SK-N-SH treated with all-trans-retinoic acid at 6 μM for 48 hours (cell line): ENCODE results near the gene PERCC1.

Experiments used
- ATAC-seq: fragments of 200-7000 bp; cut with Tn5 transposase; 3 replicates; pipeline ENCODE4 v1.9.1; 2020; ENCODE audit warnings: mild to moderate bottlenecking, moderate library complexity
- ARNTL ChIP-seq: fragments of 450-650 bp; formaldehyde crosslinking; IDR thresholded peaks from 2 replicates; pipeline ENCODE4 v1.5.0; 2020; ENCODE audit warnings: low read depth, mild to moderate bottlenecking, moderate library complexity, borderline replicate concordance
- BACH2 ChIP-seq: fragments of 250-450 bp; sonication (Bioruptor Pico); IDR thresholded peaks from 2 replicates; pipeline ENCODE4 v1.9.0; 2021; ENCODE audit warnings: mild to moderate bottlenecking, borderline replicate concordance
- CREB5 ChIP-seq: fragments of 250-450 bp; sonication (Bioruptor Pico); IDR thresholded peaks from 2 replicates; pipeline ENCODE4 v1.5.1; 2020; ENCODE audit warnings: low read depth, mild to moderate bottlenecking, moderate library complexity
- CSDC2 ChIP-seq: fragments of 250-450 bp; sonication (Bioruptor Pico); IDR thresholded peaks from 2 replicates; pipeline ENCODE4 v1.5.0; 2020; ENCODE audit warnings: mild to moderate bottlenecking, moderate library complexity
- CSRNP3 ChIP-seq: fragments of 250-450 bp; sonication (Bioruptor Pico); IDR thresholded peaks from 2 replicates; pipeline ENCODE4 v1.5.1; 2021; ENCODE audit warnings: mild to moderate bottlenecking, moderate library complexity
- ESRRG ChIP-seq: fragments of 250-450 bp; sonication (Bioruptor Pico); IDR thresholded peaks from 2 replicates; pipeline ENCODE4 v1.6.1; 2021; ENCODE audit warnings: mild to moderate bottlenecking
- GLIS3 ChIP-seq: fragments of 250-450 bp; sonication (Bioruptor Pico); IDR thresholded peaks from 2 replicates; pipeline ENCODE4 v1.5.0; 2020; ENCODE audit warnings: mild to moderate bottlenecking, moderate library complexity
- ISL1 ChIP-seq: fragments of 250-450 bp; sonication (Bioruptor Pico); IDR thresholded peaks from 2 replicates; pipeline ENCODE4 v2.1.2; 2022; ENCODE audit warnings: mild to moderate bottlenecking, moderate library complexity
- PATZ1 ChIP-seq: fragments of 250-450 bp; sonication (Bioruptor Pico); IDR thresholded peaks from 2 replicates; pipeline ENCODE4 v1.8.0; 2020; ENCODE audit warnings: mild to moderate bottlenecking, moderate library complexity, borderline replicate concordance
- POU6F1 ChIP-seq: fragments of 250-450 bp; sonication (Bioruptor Pico); IDR thresholded peaks from 2 replicates; pipeline ENCODE4 v1.8.0; 2021; ENCODE audit warnings: low read depth, mild to moderate bottlenecking, moderate library complexity, borderline replicate concordance
- PPARA ChIP-seq: fragments of 250-450 bp; sonication (Bioruptor Pico); IDR thresholded peaks from 2 replicates; pipeline ENCODE4 v1.5.0; 2020; ENCODE audit warnings: mild to moderate bottlenecking, borderline replicate concordance
- RARB ChIP-seq: fragments of 250-450 bp; sonication (Bioruptor Pico); IDR thresholded peaks from 2 replicates; pipeline ENCODE4 v1.8.0; 2021; ENCODE audit warnings: mild to moderate bottlenecking, moderate library complexity
- SNAI2 ChIP-seq: fragments of 250-450 bp; sonication (Bioruptor Pico); IDR thresholded peaks from 2 replicates; pipeline ENCODE4 v1.5.0; 2020; ENCODE audit warnings: mild to moderate bottlenecking, moderate library complexity
- TOX ChIP-seq: fragments of 250-450 bp; sonication (Bioruptor Pico); IDR thresholded peaks from 2 replicates; pipeline ENCODE4 v1.8.0; 2021; ENCODE audit warnings: mild to moderate bottlenecking, moderate library complexity, borderline replicate concordance
- TSHZ2 ChIP-seq: fragments of 250-450 bp; sonication (Bioruptor Pico); IDR thresholded peaks from 2 replicates; pipeline ENCODE4 v1.5.0; 2020; ENCODE audit warnings: mild to moderate bottlenecking, moderate library complexity
- ZC3H10 ChIP-seq: fragments of 250-450 bp; sonication (Bioruptor Pico); IDR thresholded peaks from 2 replicates; pipeline ENCODE4 v1.5.1; 2021; ENCODE audit warnings: mild to moderate bottlenecking, moderate library complexity
- ZFP30 ChIP-seq: fragments of 450-650 bp; formaldehyde crosslinking; IDR thresholded peaks from 2 replicates; pipeline ENCODE4 v1.5.0; 2022; ENCODE audit warnings: mild to moderate bottlenecking, moderate library complexity
- ZNF565 ChIP-seq: fragments of 450-650 bp; formaldehyde crosslinking; conservative IDR thresholded peaks from 2 replicates; pipeline ENCODE4 v1.5.0; 2020; ENCODE audit warnings: low read depth, mild to moderate bottlenecking, moderate library complexity
- ZNF8 ChIP-seq: fragments of 450-650 bp; formaldehyde crosslinking; IDR thresholded peaks from 2 replicates; pipeline ENCODE4 v1.5.0; 2020; ENCODE audit warnings: mild to moderate bottlenecking, moderate library complexity

The PERCC1 gene

GRCh38 chr16:1456951-1457350, 26.1 kb downstream of the PERCC1 start:
- no peak for ATAC-seq
- no peak for TF ChIP-seq BACH2
- TF ChIP-seq POU6F1 = no peak
- TF ChIP-seq PPARA (CRISPR knock-in tag) = no peak
- TF ChIP-seq TSHZ2 (CRISPR knock-in tag) = no peak
- no peak for TF ChIP-seq TOX (CRISPR knock-in tag)
- TF ChIP-seq CREB5 (CRISPR knock-in tag) = no peak
- no peak for TF ChIP-seq RARB (CRISPR knock-in tag)
- no peak for TF ChIP-seq ZFP30 (CRISPR knock-in tag)
- TF ChIP-seq ARNTL = no peak
- no peak for TF ChIP-seq ZNF565
- TF ChIP-seq ESRRG = no peak
- TF ChIP-seq ZNF8 (CRISPR knock-in tag) = no peak
- TF ChIP-seq GLIS3 (CRISPR knock-in tag) = no peak
- no peak for TF ChIP-seq ZC3H10 (CRISPR knock-in tag)
- TF ChIP-seq ISL1 (CRISPR knock-in tag) = no peak
- TF ChIP-seq CSDC2 = no peak
- no peak for TF ChIP-seq PATZ1
- TF ChIP-seq CSRNP3 (CRISPR knock-in tag) = no peak
- TF ChIP-seq, all 23 proteins: peak for 0

- no peak for ATAC-seq
- no peak for TF ChIP-seq BACH2
- no peak for TF ChIP-seq TSHZ2 (CRISPR knock-in tag)
- no peak for TF ChIP-seq CREB5 (CRISPR knock-in tag)
- TF ChIP-seq SNAI2 = no peak
- no peak for TF ChIP-seq ARNTL
Observed at GRCh38 chr16:1457489-1458245, 26.8 kb downstream of the PERCC1 start.
